WTC11 (cell line): ENCODE measurements around the gene TGDS. TPM values are rescaled to one million over a fixed set of nuclear protein-coding genes. Genes with fewer than 3 reads are reported as not detected.
"Not testable (repeated sequence)": the region's sequence is repeated elsewhere in the genome, so short reads cannot be mapped to it uniquely, and the experiment has no call there.

Source experiments
- ATAC-seq: fragments of 200-7000 bp; cut with Tn5 transposase; 2 replicates; pipeline ENCODE4 v1.10.0; 2021; ENCODE audit warnings: mild to moderate bottlenecking, moderate library complexity
- CTCF ChIA-PET: fragments of 300-600 bp; sonication (Branson Sonifier 250); formaldehyde crosslinking; loops from one replicate; lab custom pipeline; 2021; ENCODE audit warnings: antibody characterized with exemption; lab: Charles Lee
- POLR2A ChIA-PET: fragments of 350-600 bp; sonication (Branson Sonifier 250); formaldehyde crosslinking; loops from one replicate; lab custom pipeline; 2021; ENCODE audit warnings: antibody characterized with exemption; lab: Charles Lee
- DNase-seq: peaks from one replicate; pipeline ENCODE4 v3.0.0; 2021; ENCODE audit warnings: low spot score
- H3K27ac Mint-ChIP-seq: 2 replicates; pipeline ENCODE4 v1.8.0; 2021; ENCODE audit warnings: mixed read lengths
- H3K27me3 Mint-ChIP-seq: 2 replicates; pipeline ENCODE4 v1.8.0; 2021; ENCODE audit warnings: low read depth, mild to moderate bottlenecking, moderate library complexity, mixed read lengths
- H3K36me3 Mint-ChIP-seq: 2 replicates; pipeline ENCODE4 v1.8.0; 2021; ENCODE audit warnings: mixed read lengths
- H3K4me1 Mint-ChIP-seq: 2 replicates; pipeline ENCODE4 v1.8.0; 2022; ENCODE audit warnings: mixed read lengths
- H3K4me3 Mint-ChIP-seq: 2 replicates; pipeline ENCODE4 v1.8.0; 2021; ENCODE audit warnings: mild to moderate bottlenecking, moderate library complexity, mixed read lengths
- H3K9me3 Mint-ChIP-seq: 2 replicates; pipeline ENCODE4 v1.8.0; 2021; ENCODE audit warnings: mixed read lengths
- AFF4 ChIP-seq: sonication (generic); formaldehyde crosslinking; IDR thresholded peaks from 2 replicates; pipeline ENCODE4 v1.8.1; 2023; ENCODE audit warnings: mild to moderate bottlenecking, missing genetic modification reagents, borderline replicate concordance
- AR ChIP-seq: fragments of 250-450 bp; sonication (Bioruptor Pico); IDR thresholded peaks from 2 replicates; pipeline ENCODE4 v1.9.0; 2021; ENCODE audit warnings: mild to moderate bottlenecking
- ATF3 ChIP-seq: sonication (generic); formaldehyde crosslinking; conservative IDR thresholded peaks from 2 replicates; pipeline ENCODE4 v1.8.1; 2022; ENCODE audit warnings: mild to moderate bottlenecking, missing genetic modification reagents
- CBFB ChIP-seq: sonication (generic); formaldehyde crosslinking; IDR thresholded peaks from 2 replicates; pipeline ENCODE4 v1.8.1; 2022; ENCODE audit warnings: mild to moderate bottlenecking, low read depth, missing genetic modification reagents
- E2F5 ChIP-seq: sonication (generic); formaldehyde crosslinking; IDR thresholded peaks from 2 replicates; pipeline ENCODE4 v1.8.1; 2022; ENCODE audit warnings: mild to moderate bottlenecking, moderate library complexity, missing genetic modification reagents
- ESRRA ChIP-seq: sonication (generic); formaldehyde crosslinking; IDR thresholded peaks from 2 replicates; pipeline ENCODE4 v1.8.1; 2022; ENCODE audit warnings: mild to moderate bottlenecking, missing genetic modification reagents, borderline replicate concordance
- FOXJ3 ChIP-seq: sonication (generic); formaldehyde crosslinking; IDR thresholded peaks from 2 replicates; pipeline ENCODE4 v1.9.0; 2021; ENCODE audit warnings: missing genetic modification reagents, mild to moderate bottlenecking, borderline replicate concordance
- FOXK1 ChIP-seq: sonication (generic); formaldehyde crosslinking; IDR thresholded peaks from 2 replicates; pipeline ENCODE4 v1.8.0; 2022; ENCODE audit warnings: mild to moderate bottlenecking, moderate library complexity, missing genetic modification reagents
- GRHL2 ChIP-seq: fragments of 250-450 bp; sonication (Bioruptor Pico); IDR thresholded peaks from 2 replicates; pipeline ENCODE4 v1.8.0; 2022; ENCODE audit warnings: mild to moderate bottlenecking, moderate library complexity; ENCODE audit not compliant: insufficient replicate concordance, severe bottlenecking
- IRF2 ChIP-seq: sonication (generic); formaldehyde crosslinking; IDR thresholded peaks from 2 replicates; pipeline ENCODE4 v1.8.0; 2022; ENCODE audit warnings: low read depth, missing genetic modification reagents, borderline replicate concordance
- NR2C2 ChIP-seq: sonication (generic); formaldehyde crosslinking; IDR thresholded peaks from 2 replicates; pipeline ENCODE4 v1.8.0; 2022; ENCODE audit warnings: mild to moderate bottlenecking, missing genetic modification reagents
- PRRX2 ChIP-seq: fragments of 250-450 bp; sonication (Bioruptor Pico); IDR thresholded peaks from 2 replicates; pipeline ENCODE4 v1.8.0; 2021; ENCODE audit warnings: mild to moderate bottlenecking
- SMAD3 ChIP-seq: sonication (generic); formaldehyde crosslinking; IDR thresholded peaks from 2 replicates; pipeline ENCODE4 v1.8.0; 2022; ENCODE audit warnings: missing genetic modification reagents, mild to moderate bottlenecking, borderline replicate concordance
- STAT6 ChIP-seq: sonication (generic); formaldehyde crosslinking; conservative IDR thresholded peaks from 2 replicates; pipeline ENCODE4 v1.8.1; 2023; ENCODE audit warnings: mild to moderate bottlenecking, low read depth, missing genetic modification reagents, moderate library complexity
- USF1 ChIP-seq: sonication (generic); formaldehyde crosslinking; IDR thresholded peaks from 2 replicates; pipeline ENCODE4 v1.8.0; 2022; ENCODE audit warnings: mild to moderate bottlenecking, missing genetic modification reagents
- ZNF281 ChIP-seq: sonication (generic); formaldehyde crosslinking; IDR thresholded peaks from 2 replicates; pipeline ENCODE4 v1.8.0; 2023; ENCODE audit warnings: mild to moderate bottlenecking, missing genetic modification reagents
- ZNF317 ChIP-seq: sonication (generic); formaldehyde crosslinking; IDR thresholded peaks from 2 replicates; pipeline ENCODE4 v1.8.1; 2023; ENCODE audit warnings: low read depth, mild to moderate bottlenecking, moderate library complexity, missing genetic modification reagents, borderline replicate concordance
- total RNA-seq: library from RNA; stranded (reverse); gene quantifications from 3 replicates; pipeline ENCODE4 v1.2.3, GENCODE V29; 2021

TGDS gene
- total RNA-seq, 1 experiment from 2014 or later = 12.5 TPM

GRCh38 chr13:94534166-94534565, 61.8 kb downstream of the TGDS start:
- Mint-ChIP-seq H3K4me1 (peaks cover 13% of the 10 kb centered on the region), H3K4me3 (no peak overlapping the region), H3K27ac (no peak overlapping the region), H3K9me3 (peaks cover 19% of the 10 kb centered on the region), H3K27me3 (no peaks in the 10 kb centered on the region; the same call in 1 of the 2 replicates), H3K36me3 (no peaks in the 10 kb centered on the region)
- ChIA-PET CTCF (no interaction called here), POLR2A (no interaction called here)
- TF ChIP-seq ZNF281 (no peak), IRF2 (no peak), NR2C2 (CRISPR knock-in tag) (no peak), E2F5 (CRISPR knock-in tag) (no peak), PRRX2 (CRISPR knock-in tag) (no peak), GRHL2 (CRISPR knock-in tag) (no peak), ESRRA (CRISPR knock-in tag) (no peak), ATF3 (CRISPR knock-in tag) (no peak), ZNF317 (CRISPR knock-in tag) (no peak), AFF4 (CRISPR knock-in tag) (no peak), CBFB (CRISPR knock-in tag) (no peak), STAT6 (no peak), USF1 (no peak), AR (CRISPR knock-in tag) (no peak), FOXJ3 (CRISPR knock-in tag) (no peak), FOXK1 (CRISPR knock-in tag) (no peak), SMAD3 (no peak)
- DNase-seq = no peak
- no peak for ATAC-seq

GRCh38 chr13:94532278-94532677, 63.7 kb downstream of the TGDS start:
- ATAC-seq, H3K36me3 Mint-ChIP-seq, H3K4me1 Mint-ChIP-seq, DNase-seq, H3K4me3 Mint-ChIP-seq, CTCF ChIA-PET, H3K27me3 Mint-ChIP-seq, H3K27ac Mint-ChIP-seq, POLR2A ChIA-PET: not testable (repeated sequence)
- H3K9me3 Mint-ChIP-seq = peaks cover 32% of the 10 kb centered on the region

GRCh38 chr13:94526956-94527355, 69.0 kb downstream of the TGDS start:
- CTCF ChIA-PET = interaction anchor here (0.6 to 1.2 kb wide), 7 partner anchors 9 to 91 kb away, joined by 3 to 6 read pairs (median 3); no protein-coding TSS in a partner anchor
- H3K4me1 Mint-ChIP-seq, H3K36me3 Mint-ChIP-seq, H3K27ac Mint-ChIP-seq, H3K4me3 Mint-ChIP-seq, ATAC-seq, POLR2A ChIA-PET, H3K27me3 Mint-ChIP-seq, DNase-seq: not testable (repeated sequence)
- H3K9me3 Mint-ChIP-seq = peaks cover 33% of the 10 kb centered on the region
